ENCODE data around the gene PPOX. TPM values are rescaled to one million over a fixed set of nuclear protein-coding genes. Genes with fewer than 3 reads are reported as not detected.

The PPOX gene
- polyA plus RNA-seq, 1 of the 3 experiments (the other 2 are of a cell fraction) = 30.7 TPM

GRCh38 chr1:161199506-161200139 is 33.4 kb downstream of the PPOX start:
- Histone ChIP-seq H3K4me3 (ENCODE audit: low read depth in 2 of 2, low read length in 1 of 2) (no peak overlapping the region), H2AFZ (ENCODE audit: low read depth) (peak overlapping the region; percentile 94; the same call in 1 of the 2 replicates), H4K20me1 (ENCODE audit: insufficient read depth) (no peaks in the 10 kb centered on the region), H3K9ac (no peak overlapping the region), H3K79me2 (ENCODE audit: insufficient read depth) (peaks cover 24% of the 10 kb centered on the region), H3K36me3 (replicated peaks in 1 of 2; ENCODE audit: control insufficient read depth in 1 of 2, insufficient read depth in 2 of 2, low read length in 1 of 2) (peaks cover 11 to 15% of the 10 kb centered on the region in 2 experiments), H3F3A (replicated peaks; ENCODE audit: insufficient read depth) (peaks cover 8% of the 10 kb centered on the region), H3K9me3 (no peaks in the 10 kb centered on the region), H3K4me1 (ENCODE audit: control insufficient read depth in 1 of 2, insufficient read depth in 2 of 2, low read depth in 1 of 2, low read length in 1 of 2) (peaks cover 33 to 77% of the 10 kb centered on the region in 2 experiments), H3K4me2 (peak overlapping the region; percentile 79; the same call in 1 of the 2 replicates), H3K27me3 (ENCODE audit: insufficient read depth) (no peaks in the 10 kb centered on the region), H3K27ac (ENCODE audit: low read depth in 2 of 2, low read length in 1 of 2) (peak overlapping the region in 1 of 2 experiments; percentile 99; a peak in 2 of 4 replicates), H3K9me2 (no peaks in the 10 kb centered on the region)
- TF ChIP-seq CTCF (IDR thresholded peaks at IDR 0.05) (no peak), EZH2phosphoT487 (IDR thresholded peaks at IDR 0.05; ENCODE audit: borderline replicate concordance, low read depth) (no peak), ZBTB33 (IDR thresholded peaks at IDR 0.05; ENCODE audit: borderline replicate concordance, low read depth) (no peak), SMC3 (IDR thresholded peaks at IDR 0.05; ENCODE audit: low read depth, low read length) (no peak), MXI1 (IDR thresholded peaks at IDR 0.05; ENCODE audit: low read depth, low read length) (no peak), TEAD4 (IDR thresholded peaks at IDR 0.05; ENCODE audit: borderline replicate concordance, insufficient read depth) (no peak), CHD2 (IDR thresholded peaks at IDR 0.05; ENCODE audit: low read length, partially characterized antibody) (no peak), GABPA (IDR thresholded peaks at IDR 0.05; ENCODE audit: low read depth) (no peak), RAD21 (IDR thresholded peaks at IDR 0.05; ENCODE audit: low read length) (no peak), FOSL2 (IDR thresholded peaks at IDR 0.05; ENCODE audit: borderline replicate concordance, low read depth) (no peak), YY1 (IDR thresholded peaks at IDR 0.05; ENCODE audit: low read depth) (no peak), SIN3A (IDR thresholded peaks at IDR 0.05; ENCODE audit: borderline replicate concordance, low read depth, low read length) (no peak), GATA2 (CRISPR knock-in tag; IDR thresholded peaks at IDR 0.05) (no peak), TCF12 (IDR thresholded peaks at IDR 0.05) (no peak)
- no peak for DNase-seq
- 69% methylated on average over 5 of the region's 5 CpGs for WGBS (ENCODE audit: low lambda C conversion rate)
- CTCF ChIA-PET = interaction anchor here (2.0 to 3.2 kb wide), 2 partner anchors 26 to 33 kb away, joined by 7 to 13 read pairs; partner anchors contain the start of genes PPOX and TOMM40L
- POLR2A ChIA-PET = no interaction called here
